ENCODE results near the gene OTUD1.

OTUD1 gene

GRCh38 chr10:23421397-23421796, 17.5 kb upstream of the OTUD1 start:
- DNase-seq (ENCODE audit: low spot score), result no peak

GRCh38 chr10:23422003-23422411, 16.9 kb upstream of the OTUD1 start:
- no peak for DNase-seq (ENCODE audit: low spot score)

- no peak for DNase-seq (ENCODE audit: low spot score)
Observed at GRCh38 chr10:23432166-23432565, 6.7 kb upstream of the OTUD1 start.

GRCh38 chr10:23432639-23433038, 6.2 kb upstream of the OTUD1 start:
- no peak for DNase-seq (ENCODE audit: low spot score)

GRCh38 chr10:23433701-23434100, 5.2 kb upstream of the OTUD1 start:
- no peak for DNase-seq (ENCODE audit: low spot score)

GRCh38 chr10:23435378-23435777, 3.5 kb upstream of the OTUD1 start:
- no peak for DNase-seq (ENCODE audit: low spot score)

GRCh38 chr10:23436983-23437382, 1.9 kb upstream of the OTUD1 start:
- DNase-seq (ENCODE audit: low spot score), result no peak

- DNase-seq (ENCODE audit: low spot score), result no peak
Observed at GRCh38 chr10:23437963-23438546, 820 bp upstream of the OTUD1 start.

GRCh38 chr10:23439452-23439960, 631 bp downstream of the OTUD1 start:
- DNase-seq (ENCODE audit: low spot score), result no peak

GRCh38 chr10:23439961-23440889, 1.4 kb downstream of the OTUD1 start:
- peak; percentile 59 for DNase-seq (ENCODE audit: low spot score)

GRCh38 chr10:23441251-23441650, 2.4 kb downstream of the OTUD1 start:
- no peak for DNase-seq (ENCODE audit: low spot score)

GRCh38 chr10:23442936-23443335, 4.1 kb downstream of the OTUD1 start:
- DNase-seq (ENCODE audit: low spot score), result no peak

GRCh38 chr10:23445591-23445990, 6.7 kb downstream of the OTUD1 start:
- DNase-seq (ENCODE audit: low spot score), result no peak

- DNase-seq (ENCODE audit: low spot score), result no peak
Observed at GRCh38 chr10:23448323-23448722, 9.4 kb downstream of the OTUD1 start.

GRCh38 chr10:23448802-23449570, 10.1 kb downstream of the OTUD1 start:
- DNase-seq (ENCODE audit: low spot score), result no peak

GRCh38 chr10:23452033-23452655, 13.3 kb downstream of the OTUD1 start:
- no peak for DNase-seq (ENCODE audit: low spot score)

- no peak for DNase-seq (ENCODE audit: low spot score)
Observed at GRCh38 chr10:23453465-23453864, 14.6 kb downstream of the OTUD1 start.

- no peak for DNase-seq (ENCODE audit: low spot score)
Observed at GRCh38 chr10:23457632-23458417, 18.9 kb downstream of the OTUD1 start.

GRCh38 chr10:23459308-23459939, 20.5 kb downstream of the OTUD1 start:
- no peak for DNase-seq (ENCODE audit: low spot score)

- DNase-seq (ENCODE audit: low spot score), result no peak
Observed at GRCh38 chr10:23461557-23461956, 22.7 kb downstream of the OTUD1 start.

GRCh38 chr10:23467012-23467411, 28.1 kb downstream of the OTUD1 start:
- DNase-seq (ENCODE audit: low spot score), result no peak
